ENCODE data around the gene CISD2. TPM values are rescaled to one million over a fixed set of nuclear protein-coding genes. Genes with fewer than 3 reads are reported as not detected.
"Not testable (repeated sequence)": the region's sequence is repeated elsewhere in the genome, so short reads cannot be mapped to it uniquely, and the experiment has no call there.

The CISD2 gene, protein sequence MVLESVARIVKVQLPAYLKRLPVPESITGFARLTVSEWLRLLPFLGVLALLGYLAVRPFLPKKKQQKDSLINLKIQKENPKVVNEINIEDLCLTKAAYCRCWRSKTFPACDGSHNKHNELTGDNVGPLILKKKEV
- total RNA-seq (10 to 100 TPM; 20.5 to 50.4 (median 34.4) TPM), polyA plus RNA-seq (10 to 100 TPM; 13.5 to 64.6 (median 13.7) TPM)
- long read RNA-seq, donor 1, full-length matches to known transcripts: 87 of 93 reads
- long read RNA-seq, donor 1, partial matches to known transcripts: 6 of 93 reads
- long read RNA-seq, donor 1, other reads (novel, unspliced or antisense): 0 of 93 reads
- long read RNA-seq, donor 2, full-length matches to known transcripts: 51 of 51 reads
- long read RNA-seq, donor 2, partial matches to known transcripts: 0 of 51 reads
- long read RNA-seq, donor 2, other reads (novel, unspliced or antisense): 0 of 51 reads
- long read RNA-seq, donor 3, full-length matches to known transcripts: 54 of 54 reads
- long read RNA-seq, donor 3, partial matches to known transcripts: 0 of 54 reads
- long read RNA-seq, donor 3, other reads (novel, unspliced or antisense): 0 of 54 reads
- long read RNA-seq, donor 4, full-length matches to known transcripts: 61 of 70 reads
- long read RNA-seq, donor 4, partial matches to known transcripts: 4 of 70 reads
- long read RNA-seq, donor 4, other reads (novel, unspliced or antisense): 5 of 70 reads
- long read RNA-seq, donor 5, full-length matches to known transcripts: 105 of 109 reads
- long read RNA-seq, donor 5, partial matches to known transcripts: 2 of 109 reads
- long read RNA-seq, donor 5, other reads (novel, unspliced or antisense): 2 of 109 reads
- long read RNA-seq, donor 6, full-length matches to known transcripts: 27 of 33 reads
- long read RNA-seq, donor 6, partial matches to known transcripts: 3 of 33 reads
- long read RNA-seq, donor 6, other reads (novel, unspliced or antisense): 3 of 33 reads
- long read RNA-seq, donor 7, full-length matches to known transcripts: 43 of 43 reads
- long read RNA-seq, donor 7, partial matches to known transcripts: 0 of 43 reads
- long read RNA-seq, donor 7, other reads (novel, unspliced or antisense): 0 of 43 reads
- long read RNA-seq, donor 8, full-length matches to known transcripts: 88 of 88 reads
- long read RNA-seq, donor 8, partial matches to known transcripts: 0 of 88 reads
- long read RNA-seq, donor 8, other reads (novel, unspliced or antisense): 0 of 88 reads
- long read RNA-seq, donor 9, full-length matches to known transcripts: 53 of 64 reads
- long read RNA-seq, donor 9, partial matches to known transcripts: 11 of 64 reads
- long read RNA-seq, donor 9, other reads (novel, unspliced or antisense): 0 of 64 reads
- long read RNA-seq, donor 10, full-length matches to known transcripts: 41 of 46 reads
- long read RNA-seq, donor 10, partial matches to known transcripts: 5 of 46 reads
- long read RNA-seq, donor 10, other reads (novel, unspliced or antisense): 0 of 46 reads

DNA sequence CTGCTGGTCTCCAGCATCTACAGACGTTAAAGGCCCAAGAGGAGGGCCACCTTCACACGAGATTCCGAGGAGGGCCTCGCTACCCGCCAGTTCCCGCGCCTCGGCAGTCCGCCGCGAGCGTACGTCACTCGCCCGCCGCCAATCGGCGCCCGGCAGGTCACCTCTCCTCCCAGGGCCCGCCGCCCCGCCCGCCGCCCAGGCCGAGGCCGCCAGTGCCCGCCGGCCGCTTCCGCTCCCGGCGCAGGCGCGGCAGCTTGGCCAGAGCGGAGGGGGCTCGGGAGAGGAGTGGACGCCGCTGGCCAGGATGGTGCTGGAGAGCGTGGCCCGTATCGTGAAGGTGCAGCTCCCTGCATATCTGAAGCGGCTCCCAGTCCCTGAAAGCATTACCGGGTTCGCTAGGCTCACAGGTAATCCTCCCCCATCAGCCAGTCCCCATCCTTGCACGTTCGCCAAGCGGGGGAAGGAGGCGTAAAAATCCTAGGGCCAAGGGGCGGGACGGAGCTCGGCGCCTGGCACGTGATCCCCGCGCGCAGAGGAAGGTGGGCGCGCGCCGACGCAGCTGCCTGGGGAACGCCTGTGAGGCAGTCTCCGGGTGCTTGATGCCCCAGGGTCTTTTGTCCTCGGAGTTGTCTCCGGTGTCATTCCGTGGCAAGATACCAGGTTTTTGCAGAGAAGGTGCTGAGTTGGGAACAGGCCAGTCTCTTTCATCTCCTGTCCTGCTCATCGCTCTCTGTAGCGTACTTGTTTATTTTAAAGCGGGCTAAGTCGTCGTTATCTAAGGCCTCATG is at the start of gene CISD2:
Gene CISD2 (plus strand): TSS at position 212 of the 788 bp plus-strand sequence. CDS start 93 bp downstream, at position 305.
- 0% methylated on average over 7 to 71 of the region's 71 CpGs for WGBS, 4 donors
- TF ChIP-seq POLR2A (IDR thresholded peaks at IDR 0.05) (peak; percentile 39 to 80), CTCF (IDR thresholded peaks at IDR 0.05) (peak in 4 of 6 experiments; percentile 3 to 25 (median 20))

DNA sequence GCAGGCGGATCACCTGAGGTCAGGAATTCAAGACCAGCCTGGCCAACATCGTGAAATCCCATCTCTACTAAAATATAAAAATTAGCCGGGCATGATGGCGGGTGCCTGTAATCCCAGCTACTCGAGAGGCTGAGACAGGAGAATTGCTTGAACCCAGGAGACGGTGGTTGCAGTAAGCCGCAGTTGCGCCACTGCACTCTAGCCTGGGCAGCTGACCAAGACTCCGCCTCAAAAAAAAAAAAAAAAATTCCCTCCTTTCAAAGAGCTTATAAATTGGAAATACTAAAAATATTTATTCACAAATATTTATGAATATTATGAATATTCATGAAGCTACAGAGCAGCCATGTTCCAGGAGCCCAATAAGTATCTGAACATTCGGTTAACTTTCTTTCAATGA is 49.7 kb upstream of the CISD2 start:
- Histone ChIP-seq H3K27ac (peak overlapping the region in 3 of 5 donors; percentile 27 to 75 (median 31)), H3K4me1 (replicated peaks in 1 of 2) (peaks cover 72 to 100% of the 10 kb centered on the region in 2 donors), H3K4me3 (peak overlapping the region in 1 of 4 donors; percentile 3)
- H3K36me3 ChIP-seq (replicated peaks in 1 of 2); intact Hi-C loops (cut with DNase I); H3K27me3 ChIP-seq; DNase-seq; H3K9me3 ChIP-seq (replicated peaks in 1 of 3): not testable (repeated sequence)
- 90 to 95% (median 91%) methylated on average over 10 of the region's 10 CpGs for WGBS, 4 donors

More for the DNA sequence above, at the start of gene CISD2:
- peak within 1 kb of the TSS; percentile 84 to 100 (median 97) for H3K27ac ChIP-seq
- no peaks in the 10 kb centered on the region for H3K36me3 ChIP-seq (replicated peaks in 1 of 2)
- peaks cover 0 to 39% of the 10 kb centered on the region in 2 donors for H3K4me1 ChIP-seq (replicated peaks in 1 of 2)
- intact Hi-C loops (cut with DNase I): loop anchor here in 1 of 2 donors (5.0 kb wide), 1 partner anchor 42 kb away; the partner anchor contains the start of gene UBE2D3
- H3K4me3 ChIP-seq: peak within 1 kb of the TSS; percentile 45 to 80 (median 74)
- H3K27me3 ChIP-seq: no peaks in the 10 kb centered on the region
- no peaks in the 10 kb centered on the region for H3K9me3 ChIP-seq (replicated peaks in 1 of 3)
- DNase-seq: peak; percentile 92 to 95 (median 94)

DNA sequence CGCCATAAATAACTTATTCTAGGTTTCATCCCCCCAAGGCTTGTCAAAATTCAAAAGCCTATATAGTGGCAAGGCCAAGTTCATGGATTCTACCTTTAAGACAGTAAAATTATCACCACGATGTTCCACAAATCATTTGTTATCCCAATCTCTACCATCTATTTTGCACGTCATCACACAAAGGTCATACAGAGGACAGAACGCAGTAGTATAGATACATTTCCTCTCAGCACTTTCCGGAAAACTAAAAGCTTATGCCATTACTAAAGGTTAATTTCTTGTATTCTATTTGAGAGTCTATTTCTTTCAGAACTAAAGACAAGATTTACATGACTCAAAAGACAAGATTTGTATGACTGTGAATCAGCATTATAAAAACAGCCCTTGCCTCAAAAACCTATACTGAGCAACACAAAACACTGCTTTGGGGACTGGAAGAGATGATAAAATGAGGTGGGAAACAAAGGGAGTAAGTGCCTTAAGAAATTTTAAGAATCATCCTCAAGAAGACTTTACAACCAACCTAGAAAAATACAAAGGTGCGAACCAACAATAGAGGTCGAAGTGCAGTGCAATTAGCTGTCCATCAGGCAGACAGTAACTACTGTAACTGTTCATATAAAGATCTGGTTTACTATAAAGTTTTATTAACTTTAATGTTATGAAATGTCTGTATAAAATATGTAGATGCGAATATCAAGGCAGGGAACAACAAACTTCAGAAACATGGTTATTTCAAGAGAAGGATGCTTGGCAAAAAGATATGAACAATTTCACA is 49.0 kb upstream of the CISD2 start:
- H3K4me1 ChIP-seq (replicated peaks in 1 of 2): peaks cover 72 to 97% of the 10 kb centered on the region in 2 donors
- no peaks in the 10 kb centered on the region for H3K9me3 ChIP-seq (replicated peaks in 1 of 3)
- no peaks in the 10 kb centered on the region for H3K27me3 ChIP-seq
- peak overlapping the region in 3 of 5 donors; percentile 27 to 75 (median 31) for H3K27ac ChIP-seq
- H3K36me3 ChIP-seq (replicated peaks in 1 of 2): no peaks in the 10 kb centered on the region
- no peak for TF ChIP-seq POLR2A (IDR thresholded peaks at IDR 0.05)
- TF ChIP-seq CTCF (IDR thresholded peaks at IDR 0.05): no peak
- DNase-seq: no peak
- 48 to 53% (median 50%) methylated on average over 8 of the region's 8 CpGs for WGBS, 4 donors
- intact Hi-C loops (cut with DNase I): no loop called here
- H3K4me3 ChIP-seq: peak overlapping the region in 1 of 4 donors; percentile 3

Data from adrenal gland (tissue), 19 donors.